ENCODE data around the gene ANO7.

Gene ANO7

GRCh38 chr2:241211276-241211675, 22.8 kb downstream of the ANO7 start:
- no peak for DNase-seq (ENCODE audit: low spot score)

DNA sequence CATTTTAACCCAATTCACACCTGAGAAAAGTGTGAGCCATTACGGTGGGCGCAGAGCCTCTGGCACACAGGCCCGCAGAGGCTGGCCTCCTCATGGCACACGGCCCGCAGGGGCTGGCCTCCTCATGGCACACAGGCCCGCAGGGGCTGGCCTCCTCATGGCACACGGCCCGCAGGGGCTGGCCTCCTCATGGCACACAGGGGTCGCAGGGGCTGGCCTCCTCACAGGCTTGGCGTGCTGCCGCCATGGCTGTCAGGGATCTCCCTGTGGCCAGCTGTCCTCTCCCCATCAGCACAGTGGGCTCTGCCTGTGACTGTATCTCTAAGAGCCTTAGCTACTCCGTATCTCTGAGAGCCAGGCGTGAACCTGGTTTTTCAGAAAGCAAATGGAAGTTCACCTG, 24.6 kb downstream of the ANO7 start:
- DNase-seq (ENCODE audit: low spot score) = no peak

DNA sequence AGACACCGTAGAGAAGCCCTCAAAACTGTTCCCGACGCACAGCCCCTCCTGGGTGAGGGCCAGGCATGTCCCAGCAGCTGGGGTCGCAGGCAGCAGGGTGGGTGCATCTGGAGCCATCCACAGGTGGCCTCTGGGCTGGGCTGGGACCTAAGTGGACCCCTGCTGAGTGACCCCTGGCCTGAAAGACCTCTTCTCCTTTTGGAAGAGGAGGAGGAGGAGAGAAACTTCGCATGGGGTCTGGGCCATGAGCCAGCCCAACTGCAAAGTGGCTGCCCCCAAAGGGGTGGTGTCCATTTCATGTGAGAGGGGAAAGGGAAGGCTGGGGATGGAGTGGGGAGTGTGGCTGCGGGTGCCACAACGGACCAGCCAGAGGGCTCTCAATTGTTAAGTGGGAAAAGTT, 25.1 kb downstream of the ANO7 start:
- no peak for DNase-seq (ENCODE audit: low spot score)

DNA sequence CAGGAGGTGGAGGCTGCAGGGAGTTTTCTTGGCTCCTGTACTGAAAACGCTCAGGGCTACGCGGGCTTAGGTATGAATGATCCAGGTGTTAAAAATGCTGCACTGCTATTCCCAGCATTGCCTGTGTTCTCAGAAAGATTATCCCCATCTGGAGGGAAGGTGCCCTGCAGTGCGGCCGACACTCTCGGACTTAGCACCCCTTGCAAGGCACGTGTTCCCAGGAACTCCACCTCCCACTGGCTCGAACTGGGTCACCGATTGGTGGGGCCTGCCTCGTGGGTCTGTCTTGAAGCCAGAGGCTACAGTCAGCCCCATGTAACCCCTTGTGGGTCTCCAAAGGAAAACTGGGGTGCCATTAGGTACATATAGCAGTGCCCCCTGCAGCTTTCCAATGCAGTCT, 25.7 kb downstream of the ANO7 start:
- no peak for DNase-seq (ENCODE audit: low spot score)

- no peak for DNase-seq (ENCODE audit: low spot score)
Observed at GRCh38 chr2:241214766-241215165, 26.3 kb downstream of the ANO7 start.

- no peak for DNase-seq (ENCODE audit: low spot score)
Observed at GRCh38 chr2:241215421-241215820, 26.9 kb downstream of the ANO7 start.

GRCh38 chr2:241216211-241216761, 27.8 kb downstream of the ANO7 start:
- no peak for DNase-seq (ENCODE audit: low spot score)

DNA sequence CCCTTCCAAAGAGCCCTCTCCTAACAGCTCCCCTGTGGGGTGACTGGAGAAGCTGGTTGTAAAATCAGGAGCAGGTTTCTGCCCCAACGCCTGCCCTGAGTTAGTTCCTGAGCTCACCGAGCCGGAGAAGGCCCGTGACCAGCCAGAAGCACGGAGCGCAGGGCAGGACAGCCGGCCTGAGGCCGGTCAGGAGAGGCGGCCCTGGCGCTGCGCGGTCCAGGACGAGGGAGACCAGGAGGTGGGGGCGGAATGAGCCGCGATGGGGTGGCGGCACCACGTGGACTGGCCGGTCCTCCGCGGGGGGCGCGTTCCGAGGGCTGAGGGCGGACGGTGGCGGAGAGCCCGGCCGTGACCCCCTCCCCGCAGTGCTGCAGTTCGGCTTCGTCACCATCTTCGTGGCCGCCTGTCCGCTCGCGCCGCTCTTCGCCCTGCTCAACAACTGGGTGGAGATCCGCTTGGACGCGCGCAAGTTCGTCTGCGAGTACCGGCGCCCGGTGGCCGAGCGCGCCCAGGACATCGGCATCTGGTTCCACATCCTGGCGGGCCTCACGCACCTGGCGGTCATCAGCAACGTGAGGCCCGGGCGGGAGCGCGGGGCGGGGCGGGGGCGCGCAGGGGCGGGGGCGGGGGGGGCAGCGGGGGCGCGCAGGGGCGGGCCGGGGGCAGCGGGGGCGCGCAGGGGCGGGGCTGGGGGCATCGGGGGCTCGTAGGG, 29.0 kb downstream of the ANO7 start:
- DNase-seq (ENCODE audit: low spot score) = peak; percentile 51

- peak; percentile 51 for DNase-seq (ENCODE audit: low spot score)
Observed at GRCh38 chr2:241218131-241219029, 29.9 kb downstream of the ANO7 start.

DNA sequence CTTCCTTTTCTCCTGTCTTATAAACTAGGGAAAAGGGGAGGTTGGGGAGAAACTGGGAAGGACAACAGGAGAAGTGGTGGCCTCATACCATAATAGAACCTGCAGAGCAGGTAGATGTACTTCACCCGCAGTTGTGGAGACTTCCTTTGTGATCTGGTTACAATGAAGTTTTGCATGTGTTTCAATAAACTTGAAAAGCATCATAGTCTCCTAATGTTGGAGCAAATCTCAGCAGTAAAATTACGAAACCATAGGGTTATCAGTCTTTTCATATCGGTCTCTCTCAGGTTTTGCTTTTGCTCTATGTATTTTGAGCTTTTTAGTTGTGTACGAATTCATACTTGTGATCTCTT, 30.5 kb downstream of the ANO7 start:
- no peak for DNase-seq (ENCODE audit: low spot score)

GRCh38 chr2:241219856-241220356, 31.4 kb downstream of the ANO7 start:
- DNase-seq (ENCODE audit: low spot score) = no peak

- peak; percentile 58 for DNase-seq (ENCODE audit: low spot score)
Observed at GRCh38 chr2:241223211-241224017, 34.9 kb downstream of the ANO7 start.

- DNase-seq (ENCODE audit: low spot score) = no peak
Observed at GRCh38 chr2:241224018-241224850, 35.8 kb downstream of the ANO7 start.

DNA sequence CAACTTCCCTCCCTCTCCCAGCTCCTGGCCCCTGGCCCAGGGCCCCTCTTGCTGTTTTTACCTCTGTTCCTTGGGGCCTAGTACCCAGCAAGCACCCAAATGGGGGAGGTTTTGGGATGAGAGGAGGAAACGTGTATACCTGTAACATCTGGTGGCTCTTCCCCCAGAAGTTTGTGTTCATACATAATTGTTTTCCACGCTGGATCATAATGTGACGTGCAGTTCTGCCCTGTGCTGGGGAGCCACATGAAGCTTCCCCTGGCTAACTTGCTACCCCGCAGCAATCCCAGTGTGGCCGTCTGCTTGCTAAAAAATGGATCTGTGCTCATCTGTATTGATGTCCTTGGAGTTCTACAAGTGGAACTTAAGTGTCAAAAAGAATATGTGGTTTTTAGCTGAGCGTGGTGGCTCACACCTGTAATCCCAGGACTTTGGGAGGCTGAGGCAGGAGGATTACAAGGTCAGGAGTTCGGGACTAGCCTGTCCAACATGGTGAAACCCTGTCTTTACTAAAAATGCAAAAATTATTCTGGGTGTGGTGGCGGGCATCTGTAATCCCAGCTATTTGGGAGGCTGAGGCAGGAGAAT, 36.5 kb downstream of the ANO7 start:
- DNase-seq (ENCODE audit: low spot score) = no peak

DNA sequence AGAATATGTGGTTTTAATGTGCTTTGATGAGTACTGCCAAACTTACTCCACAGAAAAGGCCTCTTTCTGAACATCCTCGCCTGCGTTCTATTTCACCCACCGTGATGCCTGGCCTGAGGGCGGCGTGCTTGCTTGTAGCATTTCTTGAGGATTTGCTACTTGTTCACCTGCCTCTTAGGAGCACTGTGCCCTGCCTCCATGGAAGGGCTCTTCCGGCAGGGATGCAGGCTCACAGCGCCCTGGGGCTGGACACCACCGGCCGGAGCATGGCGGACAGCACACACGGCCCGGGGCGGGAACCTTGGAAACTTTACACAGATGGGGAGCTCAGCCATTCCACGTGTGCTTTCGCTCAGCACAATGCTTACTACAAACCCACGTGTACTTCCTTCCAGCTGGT, 37.1 kb downstream of the ANO7 start:
- no peak for DNase-seq (ENCODE audit: low spot score)

- DNase-seq (ENCODE audit: low spot score) = no peak
Observed at GRCh38 chr2:241225983-241226382, 37.5 kb downstream of the ANO7 start.

GRCh38 chr2:241226723-241227572, 38.5 kb downstream of the ANO7 start:
- DNase-seq (ENCODE audit: low spot score) = no peak

DNA sequence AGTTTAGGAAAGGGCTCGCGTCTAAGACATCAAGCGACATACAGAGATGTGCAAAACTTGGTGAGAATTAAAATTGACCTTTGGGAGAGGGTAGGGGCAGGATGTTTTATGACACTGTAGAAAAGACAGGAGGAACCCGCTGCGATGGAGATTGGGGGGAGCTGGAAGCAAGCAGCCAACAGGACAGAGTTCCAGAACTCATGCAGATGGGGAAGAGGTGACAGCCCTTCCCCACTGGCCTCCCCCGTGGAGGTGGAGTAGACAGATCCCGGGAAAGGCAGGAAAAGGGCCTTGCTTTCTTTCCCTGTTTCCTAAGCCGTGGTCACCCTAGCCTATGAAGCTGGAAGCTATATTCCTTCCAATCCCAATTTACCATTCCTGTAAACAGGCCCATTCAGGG, 39.1 kb downstream of the ANO7 start:
- DNase-seq (ENCODE audit: low spot score) = no peak

DNA sequence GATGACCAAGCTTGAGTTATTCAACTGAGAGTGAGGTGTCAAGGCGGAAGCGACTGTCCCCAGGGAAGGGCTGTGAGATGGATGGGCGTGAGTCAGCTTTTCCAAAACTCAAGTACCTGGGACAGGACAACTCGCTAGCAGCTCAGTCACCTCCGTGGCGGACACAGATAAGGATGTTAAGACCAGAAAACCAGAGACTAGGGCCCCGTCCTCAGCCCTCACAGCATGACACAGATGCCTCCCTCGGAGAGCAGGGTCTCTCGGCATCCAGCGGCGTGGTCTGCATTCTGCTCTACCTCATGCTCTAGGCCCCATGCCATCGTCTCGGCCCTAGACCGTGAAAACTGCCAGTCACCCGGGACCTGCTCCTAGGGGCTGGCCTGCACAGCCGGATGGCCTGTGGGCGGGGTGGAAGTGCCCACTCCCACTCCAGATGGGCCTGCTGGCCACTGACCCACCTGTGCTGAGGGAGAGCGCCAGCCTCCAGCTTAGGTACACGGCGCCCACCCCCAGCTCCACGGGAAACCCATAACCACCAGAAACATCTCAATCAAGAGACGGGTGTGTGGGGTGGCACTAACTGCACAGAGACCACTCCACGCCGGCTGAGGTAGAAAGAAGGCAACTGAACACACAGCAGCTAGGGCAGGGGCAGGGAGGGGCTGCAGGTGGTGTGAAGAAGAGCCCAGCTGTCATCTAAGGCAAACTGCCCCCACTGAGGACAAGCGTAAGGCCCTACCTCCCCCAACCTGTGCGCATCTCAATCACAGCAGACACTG, 39.8 kb downstream of the ANO7 start:
- no peak for DNase-seq (ENCODE audit: low spot score)
